Fibroblast of lung (primary cell): Measurements from ENCODE around the gene GOLGA7B.

Source experiments
- CTCF ChIP-seq, 2 donors: IDR thresholded peaks in 1 of 2; conservative IDR thresholded peaks in 1 of 2; 1 replicate in 1 of 2; 2 replicates in 1 of 2; pipeline ENCODE4 v1.5.1; 2011 to 2012; ENCODE audit warnings: low read length in 2 of 2, control low read depth in 1 of 2, inconsistent platforms in 1 of 2, low read depth in 1 of 2, mild to moderate bottlenecking in 1 of 2
- EZH2 ChIP-seq: IDR thresholded peaks from 2 replicates; pipeline ENCODE4 v1.5.1; 2012; ENCODE audit warnings: low read length, control low read depth, mild to moderate bottlenecking; ENCODE audit errors: missing control alignments

GRCh38 chr10:97892506-97892905, 42.9 kb downstream of the GOLGA7B start:
- TF ChIP-seq CTCF (conservative IDR thresholded peaks at IDR 0.05 in 1 of 2, IDR thresholded peaks at IDR 0.05 in 1 of 2; ENCODE audit: low read depth in 1 of 2, low read length in 2 of 2) (no peak), EZH2 (no peak)
